Pancreas (tissue), 10 donors: ENCODE data around the gene BCAS1. TPM values are rescaled to one million over a fixed set of nuclear protein-coding genes. Genes with fewer than 3 reads are reported as not detected.

Experiments
- ATAC-seq, 4 donors: fragments of 200-7000 bp; cut with Tn5 transposase; one replicate each; pipeline versions ENCODE4 v1.8.0 to v1.9.1; 2020; ENCODE audit warnings: mild to moderate bottlenecking in 4 of 4, moderate library complexity in 4 of 4
- DNase-seq, 6 donors: peaks; one replicate each; pipeline ENCODE4 v3.0.0-alpha.2; 2020
- FAIRE-seq: peaks from 2 replicates; lab custom pipeline; 2012; peaks lifted over from hg19 to GRCh38; lab: Jason Lieb, UNC
- H3K27ac ChIP-seq, 4 donors: fragments of 200-600 bp; sonication (generic); 1 replicate in 3 of 4; 2 replicates in 1 of 4; pipeline versions ENCODE4 v1.5.0 to v1.8.0; 2020
- H3K27me3 ChIP-seq, 4 donors: fragments of 200-600 bp; one replicate each; pipeline ENCODE4 v1.8.0; 2021
- H3K36me3 ChIP-seq, 3 donors: fragments of 200-600 bp; sonication (generic) in 1 of 3; one replicate each; pipeline versions ENCODE4 v1.5.0 to v1.8.0; 2020 to 2021
- H3K4me1 ChIP-seq, 3 donors: fragments of 200-600 bp; one replicate each; pipeline ENCODE4 v1.8.0; 2021
- H3K4me3 ChIP-seq, 4 donors: fragments of 200-600 bp; sonication (generic) in 2 of 4; one replicate each; pipeline versions ENCODE4 v1.5.0 to v1.8.0; 2020 to 2021
- H3K9me3 ChIP-seq, 4 donors: fragments of 200-600 bp; one replicate each; pipeline ENCODE4 v1.8.0; 2021
- CTCF ChIP-seq, 4 donors: fragments of 200-600 bp; sonication (generic) in 3 of 4; IDR thresholded peaks; one replicate each; pipeline versions ENCODE4 v1.5.0 to v1.8.0; 2021; ENCODE audit warnings: antibody characterized with exemption in 4 of 4
- WGBS, 2 donors: extraction: QIAGEN DNeasy Blood & Tissue Kit; methylation state at CpG; one replicate each; pipeline ENCODE4 v1.1.7; 2013; 5-methylcytosine and 5-hydroxymethylcytosine counted together
- intact Hi-C, 3 donors: fragments of 100-400 bp; cut with DNase I; formaldehyde crosslinking; loops; one replicate each; pipeline versions ENCODE4 v1.11.1 to v1.14.2; 2022
- polyA plus RNA-seq, 2 donors: library from polyadenylated mRNA; stranded (reverse); fragments of 200-250 nt; gene quantifications; one replicate each; pipeline ENCODE4 v1.2.3, GENCODE V29; 2013
- total RNA-seq, 6 donors: library from RNA; stranded (reverse); fragmentation: NEBNext Ultra II Directional in 4 of 6; extraction: Animal tissue kit (Norgen Biotek cat#: 25700) in 4 of 6; gene quantifications; one replicate each; pipeline versions ENCODE4 v1.2.1 to v1.2.4, GENCODE V29; 2021 to 2023
- donor health status: healthy with polysubstance abuse.
- donor health status: DM: no; HTN: no; CAD: no; lungs with moderate emphysema.
- donor health status: DM: no; HTN: no; CAD: no.
- donor health status: control.
- donor health status: control.
- donor health status: Bipolar disorder and iron deficiency.
- donor health status: DM: yes; HTN: yes; CAD: no.
- donor health status: DM: no; HTN: no; CAD: no.
- donor health status: DM: no; HTN: no; CAD: no.
- donor health status: DM: yes; HTN: yes; CAD: no.

The BCAS1 gene
- total and polyA plus RNA-seq, 8 donors: 0.20 to 0.85 (median 0.61) TPM

- Histone ChIP-seq H3K4me1 (peaks cover 0 to 15% (median 6%) of the 10 kb centered on the region in 3 donors), H3K36me3 (no peaks in the 10 kb centered on the region), H3K27ac (no peak overlapping the region), H3K27me3 (no peaks in the 10 kb centered on the region), H3K9me3 (no peaks in the 10 kb centered on the region), H3K4me3 (no peak overlapping the region)
- intact Hi-C loops: no loop called here
- FAIRE-seq: no peak
- 72 to 76% methylated on average over 11 of the region's 11 CpGs for WGBS, 2 donors
- TF ChIP-seq CTCF (IDR thresholded peaks at IDR 0.05): no peak
- no peak for ATAC-seq
- no peak for DNase-seq
Observed at GRCh38 chr20:54063992-54064676, 6.3 kb downstream of the BCAS1 start.

GRCh38 chr20:54063580-54063979 is 6.8 kb downstream of the BCAS1 start:
- no peaks in the 10 kb centered on the region for H3K9me3 ChIP-seq
- no peak for ATAC-seq
- 56 to 70% methylated on average over 3 of the region's 3 CpGs for WGBS, 2 donors
- DNase-seq: no peak
- no peaks in the 10 kb centered on the region for H3K27me3 ChIP-seq
- H3K4me1 ChIP-seq: peaks cover 0 to 15% (median 6%) of the 10 kb centered on the region in 3 donors
- no peak overlapping the region for H3K4me3 ChIP-seq
- no peak overlapping the region for H3K27ac ChIP-seq
- intact Hi-C loops: no loop called here
- H3K36me3 ChIP-seq: no peaks in the 10 kb centered on the region
- no peak for FAIRE-seq
- TF ChIP-seq CTCF (IDR thresholded peaks at IDR 0.05): no peak

- no peak for ATAC-seq
- DNase-seq: no peak
- TF ChIP-seq CTCF (IDR thresholded peaks at IDR 0.05): peak in 2 of 4 donors; percentile 29 to 31
- intact Hi-C loops: no loop called here
- no peaks in the 10 kb centered on the region for H3K27me3 ChIP-seq
- no peak overlapping the region for H3K4me3 ChIP-seq
- no peak overlapping the region for H3K27ac ChIP-seq
- H3K36me3 ChIP-seq: no peaks in the 10 kb centered on the region
- WGBS, 2 donors: 30 to 36% methylated on average over 4 of the region's 4 CpGs
- no peaks in the 10 kb centered on the region for H3K9me3 ChIP-seq
- H3K4me1 ChIP-seq: peaks cover 0 to 10% (median 6%) of the 10 kb centered on the region in 3 donors
- FAIRE-seq: no peak
Observed at GRCh38 chr20:54062812-54063280, 7.5 kb downstream of the BCAS1 start.

- Histone ChIP-seq H3K27me3 (no peaks in the 10 kb centered on the region), H3K36me3 (no peaks in the 10 kb centered on the region), H3K9me3 (no peaks in the 10 kb centered on the region), H3K4me3 (no peak overlapping the region), H3K27ac (no peak overlapping the region), H3K4me1 (no peaks in the 10 kb centered on the region)
- intact Hi-C loops: no loop called here
- FAIRE-seq: no peak
- ATAC-seq: peak in 1 of 4 donors; percentile 13
- no peak for DNase-seq
- WGBS, 2 donors: 57 to 68% methylated on average over 8 of the region's 8 CpGs
- TF ChIP-seq CTCF (IDR thresholded peaks at IDR 0.05): no peak
Observed at GRCh38 chr20:54061101-54061881, 9.1 kb downstream of the BCAS1 start.
